Measurements from ENCODE around the gene SRPX. TPM values are rescaled to one million over a fixed set of nuclear protein-coding genes. Genes with fewer than 3 reads are reported as not detected.

Gene SRPX
- total and polyA plus RNA-seq, 7 donors, result 8.3 to 42.1 (median 17.2) TPM

- Histone ChIP-seq H3K27me3 (ENCODE audit: insufficient read depth in 3 of 3, low read length in 2 of 3) (peaks cover 0 to 15% (median 0%) of the 10 kb centered on the region in 3 donors), H3K9me3 (no peaks in the 10 kb centered on the region), H3K4me3 (no peak overlapping the region), H3K36me3 (ENCODE audit: insufficient read depth in 1 of 2, low read depth in 1 of 2) (no peaks in the 10 kb centered on the region), H3K27ac (no peak overlapping the region), H3K4me1 (no peaks in the 10 kb centered on the region)
- TF ChIP-seq CTCF (IDR thresholded peaks at IDR 0.05), result no peak
- DNase-seq, result no peak
- intact Hi-C loops (cut with DNase I), result loop anchor here in 1 of 2 donors (10.0 kb wide), 1 partner anchor 434 kb away; no protein-coding TSS in a partner anchor
- WGBS, 3 donors, result 48 to 52% (median 50%) methylated on average over 2 of the region's 2 CpGs
- ATAC-seq, result no peak
Observed at GRCh38 chrX:38178396-38178795, 42.3 kb downstream of the SRPX start.

GRCh38 chrX:38175139-38175538, 45.5 kb downstream of the SRPX start:
- Histone ChIP-seq H3K9me3 (no peaks in the 10 kb centered on the region), H3K27me3 (ENCODE audit: insufficient read depth in 3 of 3, low read length in 2 of 3) (peaks cover 0 to 26% (median 0%) of the 10 kb centered on the region in 3 donors), H3K36me3 (ENCODE audit: insufficient read depth in 1 of 2, low read depth in 1 of 2) (no peaks in the 10 kb centered on the region), H3K4me1 (no peaks in the 10 kb centered on the region), H3K27ac (no peak overlapping the region), H3K4me3 (no peak overlapping the region)
- ATAC-seq, result no peak
- no peak for TF ChIP-seq CTCF (IDR thresholded peaks at IDR 0.05)
- 28 to 45% (median 32%) methylated on average over 3 of the region's 3 CpGs for WGBS, 3 donors
- intact Hi-C loops (cut with DNase I), result loop anchor here in 1 of 2 donors (10.0 kb wide), 1 partner anchor 430 kb away; no protein-coding TSS in a partner anchor
- no peak for DNase-seq

GRCh38 chrX:38172596-38172995, 48.1 kb downstream of the SRPX start:
- no peak for TF ChIP-seq CTCF (IDR thresholded peaks at IDR 0.05)
- H3K27me3 ChIP-seq (ENCODE audit: insufficient read depth in 3 of 3, low read length in 2 of 3), result peaks cover 0 to 20% (median 0%) of the 10 kb centered on the region in 3 donors
- no peaks in the 10 kb centered on the region for H3K9me3 ChIP-seq
- ATAC-seq (no peak), DNase-seq (no peak)
- H3K4me1 ChIP-seq, result no peaks in the 10 kb centered on the region
- H3K27ac ChIP-seq, result no peak overlapping the region
- H3K36me3 ChIP-seq (ENCODE audit: insufficient read depth in 1 of 2, low read depth in 1 of 2), result no peaks in the 10 kb centered on the region
- intact Hi-C loops (cut with DNase I), result loop anchor here (5.0 to 10.0 kb wide), 2 partner anchors 425 to 428 kb away; no protein-coding TSS in a partner anchor
- WGBS, 3 donors, result 62 to 84% (median 80%) methylated on average over 3 of the region's 3 CpGs
- H3K4me3 ChIP-seq, result no peak overlapping the region

GRCh38 chrX:38170556-38170955, 50.1 kb downstream of the SRPX start:
- WGBS, 3 donors, result 70 to 88% (median 75%) methylated on average over 1 of the region's 1 CpG
- ATAC-seq (no peak), DNase-seq (no peak)
- Histone ChIP-seq H3K27ac (no peak overlapping the region), H3K36me3 (ENCODE audit: insufficient read depth in 1 of 2, low read depth in 1 of 2) (no peaks in the 10 kb centered on the region), H3K9me3 (no peaks in the 10 kb centered on the region), H3K27me3 (ENCODE audit: insufficient read depth in 3 of 3, low read length in 2 of 3) (peaks cover 0 to 16% (median 0%) of the 10 kb centered on the region in 3 donors), H3K4me3 (no peak overlapping the region), H3K4me1 (no peaks in the 10 kb centered on the region)
- no peak for TF ChIP-seq CTCF (IDR thresholded peaks at IDR 0.05)
- intact Hi-C loops (cut with DNase I), result loop anchor here (5.0 to 10.0 kb wide), 2 partner anchors 423 to 426 kb away; no protein-coding TSS in a partner anchor

Data from psoas muscle (tissue), 8 donors.